ENCODE data around the gene GPR146. TPM values are rescaled to one million over a fixed set of nuclear protein-coding genes. Genes with fewer than 3 reads are reported as not detected.

GPR146 gene
- total and polyA plus RNA-seq, 2 of the 4 experiments (the other 2 are of a cell fraction): 2.2 to 3.4 TPM

- in situ Hi-C loops (cut with MboI; ENCODE audit: low sequenced_read_pairs) (no loop called here), dilution Hi-C loops (cut with HindIII; ENCODE audit: low sequenced_read_pairs, unreplicated experiment) (no loop called here), intact Hi-C loops (cut with micrococcal nuclease) (no loop called here)
- ATAC-seq (ENCODE audit: low read depth) (no peak), DNase-seq (no peak)
- Histone ChIP-seq H2BK5ac (ENCODE audit: low read depth, low read length, poor library complexity, severe bottlenecking) (no peak overlapping the region), H3K9me1 (ENCODE audit: insufficient read depth, low read length) (peaks cover 5% of the 10 kb centered on the region; the same call in 1 of the 2 replicates), H2AFZ (replicated peaks; ENCODE audit: low read length, poor library complexity) (no peak overlapping the region), H3K9ac (ENCODE audit: low read depth, low read length) (no peak overlapping the region), H3K4ac (ENCODE audit: low read depth, low read length) (no peak overlapping the region), H3K56ac (ENCODE audit: extremely low read depth, insufficient read depth, low read length) (no peak overlapping the region), H4K8ac (ENCODE audit: low read depth in 2 of 2, low read length in 2 of 2) (no peak overlapping the region), H3K4me2 (ENCODE audit: low read depth, low read length) (no peak overlapping the region), H3K27me3 (ENCODE audit: control insufficient read depth, insufficient read depth, low read length) (no peaks in the 10 kb centered on the region), H2BK120ac (ENCODE audit: low read depth, low read length) (no peak overlapping the region), H2AK5ac (ENCODE audit: low read depth, low read length) (no peak overlapping the region), H3K14ac (replicated peaks; ENCODE audit: low read depth, low read length) (no peak overlapping the region), H3K23ac (ENCODE audit: low read depth, low read length) (no peak overlapping the region), H4K20me1 (ENCODE audit: insufficient read depth, low read length) (peaks cover 27% of the 10 kb centered on the region), H3K4me3 (ENCODE audit: insufficient read depth, low read depth, low read length) (no peak overlapping the region), H3K9me3 (ENCODE audit: control insufficient read depth, insufficient read depth, low read length) (no peaks in the 10 kb centered on the region), H2BK20ac (ENCODE audit: low read depth, low read length) (no peak overlapping the region), H3K27ac (ENCODE audit: insufficient read depth, low read length) (no peak overlapping the region), H3K36me3 (ENCODE audit: control insufficient read depth, insufficient read depth, low read length) (peaks cover 14% of the 10 kb centered on the region; the same call in 1 of the 2 replicates), H3K18ac (ENCODE audit: low read depth, low read length) (no peak overlapping the region), H2BK15ac (ENCODE audit: low read depth, low read length) (no peak overlapping the region), H3K79me1 (ENCODE audit: low read depth in 1 of 2, low read length in 2 of 2) (peaks cover 0 to 46% of the 10 kb centered on the region in 2 experiments; a peak in 3 of 4 replicates), H2AK9ac (replicated peaks; ENCODE audit: low read depth, low read length, poor library complexity) (no peak overlapping the region), H3K4me1 (ENCODE audit: control insufficient read depth, insufficient read depth, low read length) (no peaks in the 10 kb centered on the region), H4K91ac (ENCODE audit: insufficient read depth, low read depth, low read length) (no peak overlapping the region), H4K5ac (ENCODE audit: low read depth, low read length) (no peak overlapping the region)
- ChIA-PET POLR2A (ENCODE audit: unreplicated experiment) (no interaction called here), CTCF (no interaction called here)
- WGBS, 2 experiments (ENCODE audit: extremely low coverage in 2 of 2, insufficient read length in 1 of 2): 90% methylated on average over 5 of the region's 20 CpGs; no CpG with 5 or more reads in 1 of the 2 experiments
- TF ChIP-seq CHD1 (IDR thresholded peaks at IDR 0.05; ENCODE audit: low read depth, low read length) (no peak), CTCF (conservative IDR thresholded peaks at IDR 0.05; ENCODE audit: low read depth, low read length) (no peak), RCOR1 (IDR thresholded peaks at IDR 0.05; ENCODE audit: insufficient replicate concordance, low read length) (no peak)
- BruUV-seq (replicated peaks): no TSS peak
Observed at GRCh38 chr7:1014681-1015080, 29.7 kb upstream of the GPR146 start.
